ENCODE results near the gene OCA2.

Gene OCA2

DNA sequence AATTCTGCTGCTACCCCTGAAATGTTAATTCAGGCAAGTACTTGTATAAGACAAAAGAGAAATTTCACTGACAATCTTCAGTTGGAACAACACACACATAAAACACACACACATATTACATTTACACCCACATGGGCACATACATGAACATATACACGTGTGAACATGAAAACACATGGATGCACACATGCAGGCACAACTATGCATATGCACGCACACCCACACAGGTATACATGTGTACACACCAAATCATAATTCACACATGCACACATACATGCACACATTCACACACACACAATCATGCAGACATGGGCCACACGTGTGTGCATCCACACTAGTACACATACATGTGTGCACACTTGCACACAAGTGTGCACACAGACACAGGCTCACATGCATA is 277.8 kb downstream of the OCA2 start:
- TF ChIP-seq, protein P1, sequence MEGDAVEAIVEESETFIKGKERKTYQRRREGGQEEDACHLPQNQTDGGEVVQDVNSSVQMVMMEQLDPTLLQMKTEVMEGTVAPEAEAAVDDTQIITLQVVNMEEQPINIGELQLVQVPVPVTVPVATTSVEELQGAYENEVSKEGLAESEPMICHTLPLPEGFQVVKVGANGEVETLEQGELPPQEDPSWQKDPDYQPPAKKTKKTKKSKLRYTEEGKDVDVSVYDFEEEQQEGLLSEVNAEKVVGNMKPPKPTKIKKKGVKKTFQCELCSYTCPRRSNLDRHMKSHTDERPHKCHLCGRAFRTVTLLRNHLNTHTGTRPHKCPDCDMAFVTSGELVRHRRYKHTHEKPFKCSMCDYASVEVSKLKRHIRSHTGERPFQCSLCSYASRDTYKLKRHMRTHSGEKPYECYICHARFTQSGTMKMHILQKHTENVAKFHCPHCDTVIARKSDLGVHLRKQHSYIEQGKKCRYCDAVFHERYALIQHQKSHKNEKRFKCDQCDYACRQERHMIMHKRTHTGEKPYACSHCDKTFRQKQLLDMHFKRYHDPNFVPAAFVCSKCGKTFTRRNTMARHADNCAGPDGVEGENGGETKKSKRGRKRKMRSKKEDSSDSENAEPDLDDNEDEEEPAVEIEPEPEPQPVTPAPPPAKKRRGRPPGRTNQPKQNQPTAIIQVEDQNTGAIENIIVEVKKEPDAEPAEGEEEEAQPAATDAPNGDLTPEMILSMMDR (conservative IDR thresholded peaks at IDR 0.05) = no peak
- no peak overlapping the region for H3K27ac ChIP-seq

GRCh38 chr15:27820722-27821121 is 278.4 kb downstream of the OCA2 start:
- TF ChIP-seq, protein P1 (conservative IDR thresholded peaks at IDR 0.05) = no peak
- H3K27ac ChIP-seq = no peak overlapping the region

GRCh38 chr15:27820232-27820631 is 278.9 kb downstream of the OCA2 start:
- TF ChIP-seq, protein P1 (conservative IDR thresholded peaks at IDR 0.05) = no peak
- H3K27ac ChIP-seq = no peak overlapping the region

GRCh38 chr15:27817258-27817657 is 281.9 kb downstream of the OCA2 start:
- H3K27ac ChIP-seq = no peak overlapping the region
- TF ChIP-seq, protein P1 (conservative IDR thresholded peaks at IDR 0.05) = no peak

- TF ChIP-seq, protein P1 (conservative IDR thresholded peaks at IDR 0.05) = no peak
- H3K27ac ChIP-seq = no peak overlapping the region
Measured at GRCh38 chr15:27816790-27817189, 282.3 kb downstream of the OCA2 start.

DNA sequence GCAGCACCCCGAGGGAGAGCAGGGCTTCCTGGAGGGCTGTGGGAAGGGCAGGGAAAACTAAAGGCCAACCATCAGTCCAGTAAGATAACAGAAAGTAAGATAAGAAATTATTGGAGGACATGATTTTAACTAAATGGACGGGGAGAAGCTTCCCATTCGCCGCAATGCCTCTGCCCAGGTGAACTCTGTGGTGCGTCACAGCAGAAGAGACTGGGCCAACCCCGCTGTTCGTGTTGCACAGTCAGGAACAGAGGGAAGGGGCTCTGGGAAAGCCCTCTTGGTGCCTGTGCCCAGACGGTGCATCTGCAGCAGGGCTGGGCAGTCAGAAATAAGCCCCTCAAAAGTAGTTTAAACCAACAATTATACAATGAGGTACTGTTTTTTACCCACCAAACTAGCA is 284.1 kb downstream of the OCA2 start:
- TF ChIP-seq, protein P1 (conservative IDR thresholded peaks at IDR 0.05) = no peak
- H3K27ac ChIP-seq = no peak overlapping the region

DNA sequence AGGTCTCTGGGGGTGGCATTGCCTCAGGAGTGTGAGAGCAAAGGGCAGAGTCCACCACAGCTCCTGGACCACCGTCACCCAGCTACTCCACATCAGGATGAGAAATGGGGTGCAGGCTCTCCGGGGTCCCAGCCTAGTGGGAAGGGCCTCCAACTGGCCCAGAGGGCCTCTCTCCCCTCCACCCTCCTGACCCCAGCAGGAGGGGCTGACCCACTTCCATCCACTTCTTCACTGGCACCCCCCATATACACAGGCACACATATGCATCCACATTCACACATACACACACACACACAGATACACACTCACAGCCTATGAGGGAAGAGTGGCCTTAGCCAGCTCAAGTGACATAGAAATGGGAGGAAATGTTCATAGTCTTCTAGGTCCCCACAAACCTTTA is 286.0 kb downstream of the OCA2 start:
- H3K27ac ChIP-seq = no peak overlapping the region
- TF ChIP-seq, protein P1 (conservative IDR thresholded peaks at IDR 0.05) = no peak

- TF ChIP-seq, protein P1 (conservative IDR thresholded peaks at IDR 0.05) = no peak
- H3K27ac ChIP-seq = no peak overlapping the region
Measured at GRCh38 chr15:27808182-27808581, 290.9 kb downstream of the OCA2 start.

All from VCaP (cell line).